Activated CD4-positive, alpha-beta T cell treated with anti-CD3 and anti-CD28 coated beads, Interleukin-2, amount 50 U/mL, for 4 hours (primary cell): ENCODE measurements around the gene PTGIR.
"Not testable (repeated sequence)": the region's sequence is repeated elsewhere in the genome, so short reads cannot be mapped to it uniquely, and the experiment has no call there.

Experiments
- DNase-seq, 2 experiments: peaks; one replicate each; pipeline ENCODE4 v3.0.0-alpha.2; 2020

Gene PTGIR

GRCh38 chr19:46637224-46637623, 12.3 kb upstream of the PTGIR start:
- DNase-seq = no peak

GRCh38 chr19:46635920-46636761, 11.3 kb upstream of the PTGIR start, which contains the start of gene GNG8:
GNG8 (minus strand) TSS chr19:46636202; CDS start chr19:46634682, 1,520 bp downstream.
- no peak for DNase-seq

- no peak for DNase-seq
These were observed 9.8 kb upstream of the PTGIR start for GRCh38 chr19:46634656-46635218.

- peak; percentile 96 to 97 for DNase-seq
These were observed 9.3 kb upstream of the PTGIR start for GRCh38 chr19:46634045-46634655.

GRCh38 chr19:46633130-46633529, 8.2 kb upstream of the PTGIR start:
- no peak for DNase-seq

- DNase-seq = no peak
These were observed 6.6 kb upstream of the PTGIR start for GRCh38 chr19:46631481-46631880.

- DNase-seq = no peak
These were observed 5.8 kb upstream of the PTGIR start for GRCh38 chr19:46630586-46631205.

- no peak for DNase-seq
These were observed 4.7 kb upstream of the PTGIR start for GRCh38 chr19:46629546-46630025.

GRCh38 chr19:46628970-46629369, 4.1 kb upstream of the PTGIR start:
- DNase-seq = not testable (repeated sequence)

GRCh38 chr19:46626446-46626845, 1.6 kb upstream of the PTGIR start:
- DNase-seq = no peak

- no peak for DNase-seq
These were observed 842 bp upstream of the PTGIR start for GRCh38 chr19:46625731-46626130.

GRCh38 chr19:46623915-46624502, 880 bp downstream of the PTGIR start:
- DNase-seq = no peak

GRCh38 chr19:46622118-46622446, 2.8 kb downstream of the PTGIR start:
- no peak for DNase-seq

GRCh38 chr19:46621191-46622117, 3.4 kb downstream of the PTGIR start:
- no peak for DNase-seq

- no peak for DNase-seq
These were observed 4.2 kb downstream of the PTGIR start for GRCh38 chr19:46620716-46621115.

GRCh38 chr19:46620267-46620666, 4.6 kb downstream of the PTGIR start:
- DNase-seq = no peak

- DNase-seq = no peak
These were observed 6.1 kb downstream of the PTGIR start for GRCh38 chr19:46618670-46619231.

GRCh38 chr19:46617601-46618000, 7.3 kb downstream of the PTGIR start:
- DNase-seq = no peak

- DNase-seq = peak; percentile 44 to 57
These were observed 8.1 kb downstream of the PTGIR start for GRCh38 chr19:46616631-46617322.

- no peak for DNase-seq
These were observed 8.9 kb downstream of the PTGIR start for GRCh38 chr19:46615966-46616365.
